Measurements from ENCODE around the gene SCN7A. TPM values are rescaled to one million over a fixed set of nuclear protein-coding genes. Genes with fewer than 3 reads are reported as not detected.
"Not testable (repeated sequence)": the region's sequence is repeated elsewhere in the genome, so short reads cannot be mapped to it uniquely, and the experiment has no call there.

The SCN7A gene
- total RNA-seq, 2 experiments from 2014 or later, result not detected

DNA sequence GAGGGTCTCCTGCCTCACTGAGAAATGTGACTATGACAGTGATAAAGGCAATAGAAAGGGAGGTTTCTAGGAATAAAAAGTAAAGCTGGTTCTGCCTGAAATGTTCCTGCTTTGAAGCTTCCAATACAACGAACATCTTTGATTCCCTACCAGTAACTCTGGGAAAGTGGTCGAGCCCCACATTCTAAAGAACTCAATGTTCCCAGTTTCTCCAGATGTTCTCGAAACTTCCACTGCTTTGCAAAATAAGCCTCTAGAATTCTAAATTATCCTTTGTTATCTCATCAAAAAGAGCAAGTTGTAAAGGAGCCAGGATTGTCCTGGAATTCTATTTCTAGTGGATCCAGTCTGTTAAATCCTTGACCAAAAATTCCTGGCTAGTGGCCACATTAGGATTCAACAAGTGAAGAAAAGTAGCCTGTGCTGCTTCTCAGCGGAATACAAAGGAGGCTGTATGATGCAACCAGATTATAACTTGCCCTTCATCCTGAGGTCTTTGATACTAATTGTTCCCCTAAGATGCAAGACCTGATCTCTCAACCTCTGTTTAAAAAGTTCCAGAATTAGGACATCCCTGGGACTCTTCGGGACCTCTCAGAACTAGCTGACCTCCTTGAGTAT, 8.4 kb downstream of the SCN7A start:
- no peaks in the 10 kb centered on the region for H3K9me3 Mint-ChIP-seq
- H3K27ac Mint-ChIP-seq, result no peak overlapping the region
- POLR2A ChIA-PET, result no interaction called here
- no peak for ATAC-seq (ENCODE audit: low read depth)
- H3K36me3 Mint-ChIP-seq, result no peaks in the 10 kb centered on the region
- H3K4me1 Mint-ChIP-seq, result no peaks in the 10 kb centered on the region
- DNase-seq, result no peak
- no peaks in the 10 kb centered on the region for H3K27me3 Mint-ChIP-seq
- no peak overlapping the region for H3K4me3 Mint-ChIP-seq

DNA sequence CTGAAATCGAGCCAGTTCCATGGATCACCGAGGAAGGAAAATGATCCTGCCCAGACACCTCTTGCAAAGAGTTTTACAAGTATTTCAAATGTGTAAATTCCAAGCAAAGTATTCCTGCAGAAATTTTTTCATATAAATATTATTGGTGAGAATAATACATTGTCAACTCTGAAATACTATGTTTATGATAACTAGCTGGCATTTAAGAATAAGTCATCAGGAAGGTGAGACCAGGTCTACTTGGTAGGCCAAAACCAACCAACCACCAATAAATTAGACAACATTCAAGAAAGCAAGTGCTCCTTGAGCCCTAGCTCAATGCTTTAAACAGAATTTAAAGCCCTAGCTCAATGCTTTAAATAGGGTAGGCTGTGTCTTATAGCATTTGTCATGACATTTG, 21.7 kb downstream of the SCN7A start:
- DNase-seq, result no peak
- POLR2A ChIA-PET, result no interaction called here
- H3K27me3 Mint-ChIP-seq, result no peaks in the 10 kb centered on the region

DNA sequence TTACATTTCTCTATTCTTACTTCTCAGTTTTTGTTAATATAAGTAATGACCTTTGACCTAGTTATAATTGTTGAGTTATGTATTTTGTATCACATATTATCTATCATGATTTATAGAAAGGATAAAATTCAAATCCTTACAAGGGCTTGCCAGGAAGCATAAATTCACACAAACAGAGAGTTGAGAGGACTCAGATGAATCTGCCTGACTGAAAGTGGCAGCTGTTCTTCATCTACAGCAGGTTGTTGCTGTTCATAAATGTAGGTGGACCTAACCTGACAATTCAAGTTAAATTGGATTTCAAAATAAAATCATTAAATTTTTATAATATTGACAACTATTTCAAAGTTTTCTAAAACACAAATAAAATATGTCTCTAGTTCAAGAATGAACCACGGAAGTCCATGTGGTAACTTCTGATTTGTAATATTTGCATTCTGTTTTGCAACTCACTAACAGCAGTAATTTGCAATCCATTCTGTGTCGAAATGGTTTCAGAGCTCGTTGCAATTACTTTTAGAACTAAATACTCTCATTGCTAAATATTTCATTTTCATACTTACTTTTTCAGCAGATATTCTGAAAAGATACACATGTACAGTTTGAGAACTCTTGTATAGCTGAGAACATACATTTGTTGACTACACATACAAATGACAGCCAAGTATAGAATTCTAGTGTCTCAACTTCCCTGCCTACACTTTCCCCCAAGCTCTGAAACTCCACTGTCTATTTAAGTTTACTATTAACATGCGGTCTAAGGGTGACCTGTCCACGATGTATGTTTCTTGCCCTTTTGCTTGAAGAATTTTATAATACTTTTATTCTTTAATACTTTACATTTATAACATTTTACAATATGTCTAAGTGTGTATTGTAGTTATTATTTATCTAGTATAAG, 25.7 kb downstream of the SCN7A start:
- no peak for ATAC-seq (ENCODE audit: low read depth)
- no peaks in the 10 kb centered on the region for H3K9me3 Mint-ChIP-seq
- no peaks in the 10 kb centered on the region for H3K36me3 Mint-ChIP-seq
- DNase-seq, result no peak
- H3K4me1 Mint-ChIP-seq, result no peaks in the 10 kb centered on the region
- H3K4me3 Mint-ChIP-seq, result no peak overlapping the region
- no peaks in the 10 kb centered on the region for H3K27me3 Mint-ChIP-seq
- no peak overlapping the region for H3K27ac Mint-ChIP-seq
- POLR2A ChIA-PET, result no interaction called here

More for the DNA sequence above, 21.7 kb downstream of the SCN7A start:
- H3K27ac Mint-ChIP-seq, result no peak overlapping the region
- H3K36me3 Mint-ChIP-seq, result no peaks in the 10 kb centered on the region
- H3K4me1 Mint-ChIP-seq, result no peaks in the 10 kb centered on the region
- no peaks in the 10 kb centered on the region for H3K9me3 Mint-ChIP-seq
- no peak for ATAC-seq (ENCODE audit: low read depth)
- no peak overlapping the region for H3K4me3 Mint-ChIP-seq

DNA sequence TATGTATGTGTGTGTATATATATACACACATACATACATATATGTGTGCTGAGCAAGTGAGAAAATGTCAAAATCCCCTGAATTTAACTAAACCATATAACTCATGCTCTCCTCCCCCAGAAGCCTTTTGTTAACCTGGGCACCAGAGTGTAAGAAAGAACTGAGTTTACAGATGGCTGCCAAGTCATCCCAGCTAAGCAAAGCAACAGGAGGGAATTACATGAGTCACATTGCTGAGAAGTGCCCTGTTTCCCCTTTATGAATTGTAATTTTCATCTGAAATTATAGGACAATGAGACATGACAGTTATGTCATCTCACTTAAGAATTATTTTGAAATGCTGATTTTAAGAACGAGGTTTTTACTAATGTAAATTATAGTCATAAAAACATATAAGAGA, 29.9 kb downstream of the SCN7A start:
- no peak overlapping the region for H3K4me3 Mint-ChIP-seq
- H3K36me3 Mint-ChIP-seq, result no peaks in the 10 kb centered on the region
- H3K27me3 Mint-ChIP-seq, result no peaks in the 10 kb centered on the region
- POLR2A ChIA-PET, result no interaction called here
- no peaks in the 10 kb centered on the region for H3K4me1 Mint-ChIP-seq
- no peak overlapping the region for H3K27ac Mint-ChIP-seq
- ATAC-seq (ENCODE audit: low read depth), result no peak
- H3K9me3 Mint-ChIP-seq, result no peaks in the 10 kb centered on the region
- DNase-seq, result no peak

DNA sequence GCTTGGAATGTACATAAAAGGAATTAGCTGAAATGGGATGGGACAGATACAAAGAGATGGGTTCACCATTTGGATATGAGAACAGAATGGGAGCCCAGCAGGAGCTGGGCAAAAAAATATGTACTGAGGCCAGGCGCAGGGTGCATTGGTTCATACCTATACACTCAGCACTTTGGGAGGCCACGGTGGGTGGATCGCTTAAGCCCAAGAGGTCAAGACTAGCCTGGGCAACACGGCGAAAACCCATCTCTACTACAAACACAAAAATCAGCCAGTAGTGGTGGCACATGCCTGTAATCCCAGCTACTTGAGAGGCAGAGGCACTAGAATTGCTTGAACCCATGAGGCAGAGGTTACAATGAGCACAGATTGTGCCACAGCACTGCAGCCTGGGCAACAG, 30.4 kb downstream of the SCN7A start:
- Mint-ChIP-seq H3K9me3 (no peaks in the 10 kb centered on the region), H3K36me3 (no peaks in the 10 kb centered on the region), H3K27me3 (no peaks in the 10 kb centered on the region), H3K4me1 (no peaks in the 10 kb centered on the region), H3K27ac (no peak overlapping the region), H3K4me3 (no peak overlapping the region)
- DNase-seq, result no peak
- POLR2A ChIA-PET, result no interaction called here
- no peak for ATAC-seq (ENCODE audit: low read depth)

DNA sequence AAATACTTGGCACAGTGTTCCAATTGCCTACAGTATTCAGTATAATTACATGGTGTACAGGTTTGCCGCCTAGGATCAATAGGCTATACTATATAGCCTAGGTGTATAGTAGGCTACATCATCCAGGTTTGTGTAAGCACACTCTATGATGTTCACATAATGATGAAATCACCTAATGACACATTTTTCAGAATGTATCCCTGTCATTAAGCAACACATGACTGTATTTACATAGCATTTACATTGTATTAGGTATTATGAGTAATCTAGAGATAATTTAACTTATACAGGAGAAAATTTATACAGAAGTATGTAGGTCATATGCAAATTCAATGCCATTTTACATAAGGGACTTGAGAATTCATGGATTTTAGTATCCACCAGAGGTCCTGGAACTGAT, 35.4 kb downstream of the SCN7A start:
- ATAC-seq (ENCODE audit: low read depth) (no peak), DNase-seq (no peak)
- Mint-ChIP-seq H3K4me3 (no peak overlapping the region), H3K27me3 (no peaks in the 10 kb centered on the region), H3K4me1 (no peaks in the 10 kb centered on the region), H3K9me3 (no peaks in the 10 kb centered on the region), H3K36me3 (no peaks in the 10 kb centered on the region), H3K27ac (no peak overlapping the region)
- POLR2A ChIA-PET, result no interaction called here

DNA sequence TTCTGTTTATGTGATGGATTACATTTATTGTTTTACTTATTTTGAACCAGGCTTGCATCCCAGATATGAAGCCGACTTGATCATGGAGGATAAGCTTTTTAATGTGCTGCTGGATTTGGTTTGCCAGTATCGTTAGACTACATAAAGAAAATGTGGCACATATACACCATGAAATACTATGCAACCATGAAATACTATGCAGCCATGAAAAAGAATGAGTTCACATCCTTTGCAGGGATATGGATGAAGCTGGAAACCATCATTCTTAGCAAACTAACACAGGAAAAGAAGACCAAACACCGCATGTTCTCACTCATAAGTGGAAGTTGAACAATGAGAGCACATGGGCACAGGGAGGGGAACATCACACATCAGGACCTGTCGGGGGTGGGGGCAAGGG, 38.2 kb downstream of the SCN7A start:
- H3K9me3 Mint-ChIP-seq; H3K4me3 Mint-ChIP-seq; POLR2A ChIA-PET; H3K4me1 Mint-ChIP-seq; H3K27me3 Mint-ChIP-seq; ATAC-seq (ENCODE audit: low read depth); DNase-seq; H3K27ac Mint-ChIP-seq; H3K36me3 Mint-ChIP-seq: not testable (repeated sequence)

DNA sequence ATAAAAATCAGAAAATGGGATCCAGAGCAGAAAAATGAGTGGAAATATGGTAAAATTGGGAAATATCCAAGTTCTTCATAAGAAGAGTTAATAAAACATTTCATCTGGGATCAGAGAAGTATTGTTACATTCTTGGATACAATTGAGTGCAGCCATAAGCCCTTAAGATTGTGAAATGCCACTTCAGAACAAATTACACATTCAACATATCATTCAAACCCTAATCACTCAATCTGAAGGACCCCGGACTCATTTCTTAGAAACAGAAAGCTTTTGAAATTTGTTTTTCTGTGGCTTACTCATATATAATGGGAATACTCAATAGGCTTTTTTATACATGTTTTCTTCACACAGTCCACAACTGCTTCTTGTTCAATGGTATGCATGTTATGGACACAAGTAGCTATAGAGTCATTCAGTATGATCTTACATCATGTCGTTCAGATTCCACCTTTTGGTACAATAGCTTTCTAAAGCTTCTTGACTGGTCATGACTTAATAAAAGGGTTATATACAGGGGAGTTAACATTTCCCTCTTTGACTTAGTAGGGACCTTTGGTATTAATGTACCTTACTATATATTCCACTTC, 39.9 kb downstream of the SCN7A start:
- H3K27ac Mint-ChIP-seq, result no peak overlapping the region
- no peaks in the 10 kb centered on the region for H3K36me3 Mint-ChIP-seq
- no peaks in the 10 kb centered on the region for H3K4me1 Mint-ChIP-seq
- DNase-seq, result no peak
- POLR2A ChIA-PET, result no interaction called here
- no peaks in the 10 kb centered on the region for H3K9me3 Mint-ChIP-seq
- H3K27me3 Mint-ChIP-seq, result no peaks in the 10 kb centered on the region
- no peak overlapping the region for H3K4me3 Mint-ChIP-seq
- no peak for ATAC-seq (ENCODE audit: low read depth)

DNA sequence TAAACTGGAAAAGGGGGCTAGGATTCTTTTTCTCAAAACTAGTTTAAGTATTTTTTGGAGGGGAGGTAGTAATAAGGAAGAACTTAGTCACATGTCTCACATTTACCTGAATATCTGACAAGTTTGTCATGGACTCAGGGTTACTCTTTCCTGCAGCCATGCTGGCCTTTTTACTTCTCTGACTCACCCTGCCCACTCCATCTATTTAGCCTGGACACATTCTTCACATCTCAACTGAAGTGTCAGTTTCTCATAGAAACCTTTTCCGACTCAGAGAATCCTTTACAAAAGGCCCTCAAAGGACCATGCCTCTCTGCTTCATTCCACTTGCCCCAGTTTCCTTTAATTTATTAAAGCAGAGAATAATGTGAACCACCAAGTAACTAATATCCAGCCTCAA, 42.6 kb downstream of the SCN7A start:
- Mint-ChIP-seq H3K4me3 (no peak overlapping the region), H3K36me3 (no peaks in the 10 kb centered on the region), H3K9me3 (no peaks in the 10 kb centered on the region), H3K4me1 (no peaks in the 10 kb centered on the region), H3K27ac (no peak overlapping the region), H3K27me3 (no peaks in the 10 kb centered on the region)
- DNase-seq (no peak), ATAC-seq (ENCODE audit: low read depth) (no peak)
- POLR2A ChIA-PET, result no interaction called here

DNA sequence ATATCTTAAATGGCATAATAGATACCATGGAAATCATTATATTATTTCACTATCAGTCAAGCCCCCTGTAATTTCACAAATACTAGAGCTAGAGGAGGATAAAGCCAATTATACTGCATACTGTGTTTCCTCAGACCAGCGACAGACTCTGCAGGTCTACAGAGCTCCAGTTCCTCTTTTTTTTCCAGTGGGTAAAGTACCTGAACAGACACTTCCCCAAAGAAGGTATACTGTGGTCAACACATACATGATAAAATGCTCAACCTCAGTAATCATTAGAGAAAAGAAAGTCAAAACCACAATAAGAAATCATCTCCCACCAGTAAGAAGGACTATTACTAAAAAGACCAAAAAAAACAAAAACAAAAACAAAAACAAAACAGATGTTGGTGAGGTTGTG, 44.6 kb downstream of the SCN7A start:
- H3K9me3 Mint-ChIP-seq, result no peaks in the 10 kb centered on the region
- H3K27me3 Mint-ChIP-seq, result no peaks in the 10 kb centered on the region
- no peaks in the 10 kb centered on the region for H3K4me1 Mint-ChIP-seq
- H3K27ac Mint-ChIP-seq, result no peak overlapping the region
- ATAC-seq (ENCODE audit: low read depth) (no peak), DNase-seq (no peak)
- POLR2A ChIA-PET, result no interaction called here
- H3K4me3 Mint-ChIP-seq, result no peak overlapping the region
- H3K36me3 Mint-ChIP-seq, result no peaks in the 10 kb centered on the region

DNA sequence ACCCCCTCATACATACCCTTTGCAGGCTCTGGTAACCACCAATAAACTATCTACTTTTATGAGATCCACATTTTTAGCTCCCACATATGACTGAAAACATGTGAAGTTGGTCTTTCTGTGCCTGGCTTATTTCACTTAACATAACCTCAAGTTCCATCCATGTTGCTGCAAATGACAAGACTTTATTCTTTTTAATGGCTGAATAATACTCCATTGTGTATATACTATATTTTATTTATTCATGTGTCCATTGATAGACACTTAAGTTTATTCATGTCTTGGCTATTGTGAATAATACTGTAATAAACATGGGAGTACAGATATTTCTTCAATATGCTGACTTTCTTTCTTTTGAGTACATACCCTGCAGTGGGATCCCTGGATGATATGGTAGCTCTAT, 45.9 kb downstream of the SCN7A start:
- no peak for DNase-seq
- POLR2A ChIA-PET, result no interaction called here
- Mint-ChIP-seq H3K27me3 (no peaks in the 10 kb centered on the region), H3K4me1 (no peaks in the 10 kb centered on the region), H3K9me3 (no peaks in the 10 kb centered on the region), H3K4me3 (no peak overlapping the region), H3K36me3 (no peaks in the 10 kb centered on the region), H3K27ac (no peak overlapping the region)
- no peak for ATAC-seq (ENCODE audit: low read depth)

DNA sequence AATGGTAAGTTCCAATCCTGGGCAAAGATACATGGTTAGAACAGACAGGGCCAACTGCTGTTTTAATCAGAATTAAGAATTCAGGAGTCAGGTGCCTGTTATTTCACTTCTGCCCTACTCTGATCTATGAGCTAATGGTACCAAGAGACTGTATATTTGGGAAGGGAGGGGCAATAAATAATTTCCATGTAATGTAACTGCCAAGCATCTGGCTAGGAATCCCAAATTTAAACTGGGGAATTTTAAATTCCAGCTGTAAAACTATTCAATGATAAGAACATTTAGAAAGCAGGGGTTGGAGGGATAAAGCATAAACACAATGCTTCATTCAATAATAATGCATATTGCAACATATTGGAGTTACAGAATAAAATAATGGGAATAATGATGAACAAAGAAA, 49.7 kb downstream of the SCN7A start:
- Mint-ChIP-seq H3K9me3 (no peaks in the 10 kb centered on the region), H3K27ac (no peak overlapping the region), H3K36me3 (no peaks in the 10 kb centered on the region), H3K4me3 (no peak overlapping the region), H3K27me3 (no peaks in the 10 kb centered on the region), H3K4me1 (no peaks in the 10 kb centered on the region)
- ATAC-seq (ENCODE audit: low read depth) (no peak), DNase-seq (no peak)
- POLR2A ChIA-PET, result no interaction called here

DNA sequence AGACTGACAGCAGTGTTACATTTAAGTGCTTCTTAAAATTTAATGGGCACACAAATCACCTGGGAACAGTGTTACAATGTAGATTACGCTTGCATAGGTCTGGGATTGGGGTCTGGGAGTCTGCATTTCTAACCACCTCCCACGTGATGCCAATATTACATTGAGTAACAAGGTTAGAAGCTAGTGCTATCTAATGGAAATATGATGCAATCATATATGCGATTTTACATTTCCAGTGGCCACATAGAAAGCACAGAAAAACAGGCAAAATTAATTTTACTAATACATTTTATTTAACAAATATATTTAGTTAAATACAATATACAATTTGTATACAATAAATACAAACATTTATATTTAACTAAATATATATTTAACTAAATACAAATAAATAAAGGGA, 53.7 kb downstream of the SCN7A start:
- no peak overlapping the region for H3K27ac Mint-ChIP-seq
- H3K27me3 Mint-ChIP-seq, result peaks cover 2% of the 10 kb centered on the region
- POLR2A ChIA-PET, result no interaction called here
- DNase-seq, result no peak
- ATAC-seq (ENCODE audit: low read depth), result no peak
- no peaks in the 10 kb centered on the region for H3K36me3 Mint-ChIP-seq
- H3K9me3 Mint-ChIP-seq, result no peaks in the 10 kb centered on the region
- no peak overlapping the region for H3K4me3 Mint-ChIP-seq
- H3K4me1 Mint-ChIP-seq, result no peaks in the 10 kb centered on the region

DNA sequence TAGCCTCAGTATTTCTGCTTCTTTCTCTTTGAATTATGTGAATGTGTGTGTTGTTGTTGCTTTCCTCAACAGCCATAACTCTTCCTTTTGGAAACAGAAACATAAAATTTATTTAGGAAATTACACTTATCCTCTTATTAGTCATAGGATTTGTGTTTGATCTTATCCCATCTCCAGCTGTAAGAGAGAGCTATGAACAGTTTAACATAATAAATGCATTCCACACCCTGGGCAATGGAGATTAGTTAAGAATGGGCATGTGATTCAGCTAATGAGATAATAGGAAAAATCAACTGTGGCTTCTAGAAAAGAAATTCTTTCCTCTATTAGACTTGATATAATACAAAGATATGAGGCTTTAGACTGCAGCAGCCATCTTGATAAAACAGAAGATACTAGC, 55.0 kb downstream of the SCN7A start:
- ATAC-seq (ENCODE audit: low read depth) (no peak), DNase-seq (no peak)
- Mint-ChIP-seq H3K36me3 (no peaks in the 10 kb centered on the region), H3K9me3 (no peaks in the 10 kb centered on the region), H3K4me1 (no peaks in the 10 kb centered on the region), H3K27ac (no peak overlapping the region), H3K4me3 (no peak overlapping the region), H3K27me3 (peaks cover 2% of the 10 kb centered on the region)
- POLR2A ChIA-PET, result no interaction called here

Measured in activated naive CD8-positive, alpha-beta T cell treated with anti-CD3 and anti-CD28 coated beads, Interleukin-2, amount 10 ng/mL, durations not matched to agents 7 days and 5 days (primary cell).